NCI-H2196 treated with DMSO at 0.1 percent for 48 hours (cell line): Measurements from ENCODE around the gene PPP2R5A.

ENCODE experiments used
- DNase-seq: peaks from one replicate; lab custom pipeline; 2025; ENCODE audit not compliant: unreplicated experiment; lab: John Stamatoyannopoulos, UW

The PPP2R5A gene

DNA sequence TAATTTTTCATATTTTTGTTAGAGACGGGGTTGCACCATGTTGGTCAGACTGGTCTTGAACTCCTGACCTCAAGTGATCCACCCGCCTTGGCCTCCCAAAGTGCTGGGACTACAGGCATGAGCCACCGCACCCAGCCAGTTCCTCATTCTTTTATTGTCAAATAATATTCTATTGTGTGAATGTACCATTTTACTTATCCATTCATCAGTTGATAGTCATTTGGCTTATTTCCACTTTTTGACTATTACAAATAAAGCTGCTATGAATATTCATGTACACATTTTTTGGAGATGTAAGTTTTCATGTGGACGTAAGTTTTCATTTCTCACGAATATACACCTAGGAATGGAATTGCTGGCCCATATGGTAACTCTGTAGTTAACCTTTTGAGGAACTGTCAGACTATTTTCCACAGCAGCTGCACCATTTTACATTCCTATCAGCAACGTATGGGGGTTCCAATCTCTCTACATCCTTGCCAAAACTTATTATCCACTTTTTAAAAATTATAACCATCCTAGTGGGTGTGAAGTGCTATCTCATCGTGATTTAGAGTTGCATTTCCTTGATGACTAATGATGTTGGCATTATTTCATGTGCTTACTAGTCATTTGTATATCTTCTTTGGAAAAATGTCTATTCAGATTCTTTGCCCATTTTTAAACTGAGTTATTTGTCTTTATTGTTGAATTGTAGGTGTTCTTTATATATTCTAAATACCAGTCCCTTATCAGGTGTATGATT, 116.8 kb downstream of the PPP2R5A start:
- DNase-seq, result no peak

DNA sequence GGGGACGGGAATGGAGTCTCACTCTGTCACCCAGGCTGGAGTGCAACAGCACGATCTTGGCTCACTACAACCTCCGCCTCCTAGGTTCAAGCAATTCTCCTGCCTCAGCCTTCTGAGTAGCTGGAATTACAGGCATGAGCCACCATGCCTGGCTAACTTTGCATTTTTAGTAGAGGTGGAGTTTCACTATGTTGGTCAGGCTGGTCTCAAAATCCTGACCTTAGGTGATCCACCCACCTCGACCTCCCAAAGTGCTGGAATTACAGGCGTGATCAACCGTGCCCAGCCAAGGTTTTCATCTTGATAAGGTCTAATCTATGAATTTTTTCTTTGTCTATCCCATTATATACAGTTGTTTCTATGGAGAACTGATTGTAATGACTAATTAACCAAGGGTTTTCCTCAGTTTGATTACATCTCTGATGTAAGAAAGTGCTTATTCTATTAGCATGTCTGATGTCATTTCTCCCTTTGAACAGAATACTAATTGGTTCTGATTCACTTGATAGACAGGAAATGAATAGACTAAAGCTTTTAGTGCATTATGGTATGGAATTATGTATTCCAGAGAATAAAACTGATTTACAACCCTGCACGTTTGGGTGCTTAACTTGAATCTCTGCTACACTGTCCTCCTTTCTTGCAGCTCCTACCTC, 117.6 kb downstream of the PPP2R5A start:
- no peak for DNase-seq

GRCh38 chr1:212410231-212410820, 125.1 kb downstream of the PPP2R5A start:
- no peak for DNase-seq
